Measurements from ENCODE around the gene NEURL1.
"Not testable (repeated sequence)": the region's sequence is repeated elsewhere in the genome, so short reads cannot be mapped to it uniquely, and the experiment has no call there.

Gene NEURL1

DNA sequence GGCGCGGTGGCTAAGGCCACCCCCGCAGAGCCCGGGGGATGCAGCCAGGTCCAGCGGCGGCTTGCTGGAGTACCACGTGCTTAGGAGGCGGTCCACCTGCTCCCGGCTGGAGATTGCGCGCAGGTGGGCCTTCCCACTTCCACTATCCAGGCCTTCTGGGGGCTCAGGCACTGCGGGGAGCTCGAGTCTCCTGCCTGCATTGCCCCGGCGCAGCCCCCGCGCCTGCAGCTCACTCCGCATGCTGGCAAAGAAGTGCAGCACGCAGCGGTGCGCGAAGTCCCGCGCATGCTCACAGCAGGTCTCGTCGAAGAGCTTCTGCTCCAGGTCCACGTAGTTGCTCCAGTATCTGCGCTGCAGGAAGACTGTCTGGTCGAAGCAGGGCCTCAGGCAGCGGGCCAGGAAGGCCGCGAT is 20.2 kb upstream of the NEURL1 start:
- Mint-ChIP-seq H3K27me3 (no peaks in the 10 kb centered on the region), H3K4me3 (no peak overlapping the region), H3K9me3 (no peaks in the 10 kb centered on the region), H3K4me1 (peaks cover 75% of the 10 kb centered on the region), H3K27ac (peak overlapping the region; percentile 75), H3K36me3 (peaks cover 16% of the 10 kb centered on the region)
- no peak for DNase-seq
- CTCF ChIA-PET: interaction anchor here (1.9 to 2.6 kb wide), 2 partner anchors 10 to 55 kb away, joined by 5 to 9 read pairs; no protein-coding TSS in a partner anchor

DNA sequence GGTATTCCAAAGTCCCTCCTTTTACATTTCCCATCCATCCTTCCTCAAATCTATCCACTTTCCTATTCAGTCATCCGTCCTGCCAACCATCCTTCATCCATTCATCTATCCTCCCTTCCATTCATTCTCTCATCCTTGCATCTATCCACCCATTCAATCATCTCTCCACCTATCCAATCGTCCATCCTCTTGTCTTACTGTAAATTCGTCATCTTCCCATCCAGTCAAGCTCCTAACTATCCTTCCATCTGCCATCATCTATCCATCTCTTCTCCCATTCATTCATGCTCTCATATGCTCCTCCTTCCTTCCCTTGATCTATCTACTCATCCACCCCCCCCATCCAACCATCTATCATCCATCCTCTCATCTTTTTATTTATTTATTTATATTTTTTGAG is 19.4 kb upstream of the NEURL1 start:
- Mint-ChIP-seq H3K27ac (peak overlapping the region; percentile 2), H3K36me3 (peaks cover 16% of the 10 kb centered on the region), H3K4me3 (no peak overlapping the region), H3K9me3 (no peaks in the 10 kb centered on the region), H3K27me3 (no peaks in the 10 kb centered on the region), H3K4me1 (peaks cover 72% of the 10 kb centered on the region)
- CTCF ChIA-PET: interaction anchor here (0.5 to 8.4 kb wide), 4 partner anchors 17 to 1653 kb away, joined by 3 to 120 read pairs (median 4); no protein-coding TSS in a partner anchor
- no peak for DNase-seq

DNA sequence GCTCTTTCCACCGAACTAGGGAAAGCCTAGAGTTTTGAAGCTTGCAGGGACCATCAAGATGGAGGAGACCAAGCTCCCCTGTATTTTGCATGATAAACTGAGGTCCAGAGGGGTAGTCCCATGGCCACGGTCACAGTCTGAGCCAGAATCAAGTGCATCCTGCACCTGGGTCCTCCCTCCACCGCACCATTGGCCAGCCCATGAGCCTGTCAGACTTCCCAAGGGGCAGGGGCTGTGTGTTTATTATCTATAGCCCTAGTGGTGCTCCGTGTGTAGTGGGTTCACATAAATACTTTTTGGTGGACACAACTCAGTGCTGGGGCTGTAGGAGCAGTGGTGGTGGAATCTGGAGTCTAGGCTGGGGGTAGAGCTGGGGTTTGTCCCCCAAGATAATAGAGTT is 18.1 kb upstream of the NEURL1 start:
- CTCF ChIA-PET: interaction anchor here (1.6 to 8.4 kb wide), 5 partner anchors 9 to 58 kb away, joined by 7 to 120 read pairs (median 16); partner anchors contain the start of gene CALHM2
- DNase-seq: no peak
- H3K36me3 Mint-ChIP-seq: peaks cover 5% of the 10 kb centered on the region
- no peak overlapping the region for H3K27ac Mint-ChIP-seq
- no peak overlapping the region for H3K4me3 Mint-ChIP-seq
- H3K9me3 Mint-ChIP-seq: no peaks in the 10 kb centered on the region
- peaks cover 68% of the 10 kb centered on the region for H3K4me1 Mint-ChIP-seq
- peaks cover 8% of the 10 kb centered on the region for H3K27me3 Mint-ChIP-seq

DNA sequence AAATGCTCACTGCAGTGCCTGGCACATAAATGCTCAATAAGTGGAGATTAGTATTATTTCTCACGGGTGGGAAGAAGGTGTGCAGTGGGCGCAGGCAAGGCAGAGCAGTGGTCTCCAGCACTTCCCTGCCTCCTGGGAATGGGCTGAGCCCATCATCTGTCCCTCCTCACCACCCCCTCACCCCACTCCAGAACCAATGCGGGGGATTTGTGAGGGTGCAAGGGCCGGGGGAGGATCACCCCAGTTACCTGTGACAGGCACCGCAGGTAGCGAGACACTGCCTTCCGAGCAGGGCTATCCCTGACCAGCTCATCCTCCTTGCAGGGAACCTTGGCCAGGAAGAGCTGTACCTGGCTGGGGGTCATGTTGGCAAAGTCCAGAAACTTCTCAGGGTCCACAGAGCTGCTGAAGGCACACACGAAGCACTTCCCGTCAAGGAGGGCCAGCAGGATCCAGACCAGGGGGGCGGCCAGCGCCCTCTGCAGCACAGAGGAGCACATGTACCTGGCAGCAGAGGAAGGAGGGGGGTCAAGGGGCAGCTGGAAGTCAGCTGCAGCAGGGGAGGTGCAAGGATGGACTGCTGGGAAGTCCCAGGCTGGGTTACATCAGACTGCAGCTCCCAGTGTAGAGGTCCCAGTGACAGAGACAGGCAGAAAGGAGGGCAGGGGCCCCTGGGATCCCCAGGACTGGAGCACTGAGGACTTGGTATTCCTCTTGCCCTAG is 17.3 kb upstream of the NEURL1 start:
- peak overlapping the region; percentile 7 for H3K27ac Mint-ChIP-seq
- peak; percentile 42 for DNase-seq
- CTCF ChIA-PET: interaction anchor here (0.8 to 8.4 kb wide), 12 partner anchors 9 to 84 kb away, joined by 3 to 120 read pairs (median 8); partner anchors contain the start of gene CALHM2
- H3K9me3 Mint-ChIP-seq: no peaks in the 10 kb centered on the region
- peaks cover 1% of the 10 kb centered on the region for H3K36me3 Mint-ChIP-seq
- H3K4me1 Mint-ChIP-seq: peaks cover 65% of the 10 kb centered on the region
- no peak overlapping the region for H3K4me3 Mint-ChIP-seq
- peaks cover 8% of the 10 kb centered on the region for H3K27me3 Mint-ChIP-seq

DNA sequence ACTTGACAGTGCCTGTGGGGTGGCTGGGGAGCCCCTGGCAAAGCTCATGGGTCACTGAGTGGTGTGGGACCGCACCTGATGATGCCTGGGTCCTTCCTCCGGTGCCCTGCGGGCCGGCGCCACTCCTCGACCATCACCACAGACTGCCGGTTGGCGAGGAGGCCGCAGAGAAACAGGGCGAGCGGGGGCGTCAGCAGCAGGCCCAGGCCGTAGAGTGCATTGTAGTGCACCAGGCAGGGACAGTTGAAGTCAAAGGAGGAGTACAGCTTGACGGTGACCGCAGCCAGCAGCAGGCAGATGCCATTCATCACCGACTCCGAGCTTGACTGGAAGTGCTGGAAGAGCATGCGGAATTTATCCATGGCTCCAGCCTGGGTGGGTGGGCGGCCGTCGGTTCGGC is 14.8 kb upstream of the NEURL1 start:
- H3K4me1 Mint-ChIP-seq: peaks cover 53% of the 10 kb centered on the region
- no peaks in the 10 kb centered on the region for H3K9me3 Mint-ChIP-seq
- DNase-seq: no peak
- CTCF ChIA-PET: interaction anchor here (8.4 kb wide), 1 partner anchor 61 kb away, joined by 120 read pairs; no protein-coding TSS in a partner anchor
- H3K4me3 Mint-ChIP-seq: no peak overlapping the region
- no peak overlapping the region for H3K27ac Mint-ChIP-seq
- no peaks in the 10 kb centered on the region for H3K36me3 Mint-ChIP-seq
- H3K27me3 Mint-ChIP-seq: peaks cover 8% of the 10 kb centered on the region

DNA sequence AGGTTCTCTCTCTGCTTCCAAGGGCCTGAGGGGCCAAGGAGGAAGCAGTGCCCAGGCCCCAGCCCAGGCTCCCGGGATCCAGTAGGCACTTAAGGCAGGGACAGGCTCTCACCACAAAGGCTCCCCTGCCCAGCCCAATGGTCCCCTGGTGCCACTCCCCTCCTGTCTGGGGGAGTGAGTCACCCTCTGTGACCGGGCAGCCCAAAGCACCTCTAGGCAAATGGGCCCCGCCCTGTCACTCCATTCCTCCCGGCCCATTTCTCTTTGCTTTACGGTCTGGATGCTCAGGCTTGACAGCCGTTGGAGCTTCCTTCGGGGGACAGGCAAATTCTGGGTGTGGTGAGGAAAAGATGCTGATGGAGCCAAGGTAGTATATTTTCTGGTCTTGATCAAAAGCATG is 14.4 kb upstream of the NEURL1 start, which contains the start of gene CALHM3:
CALHM3 (minus strand) TSS at position 106 of the 400 bp plus-strand sequence. CDS start 208 bp downstream, outside the sequence.
- no peaks in the 10 kb centered on the region for H3K36me3 Mint-ChIP-seq
- peaks cover 8% of the 10 kb centered on the region for H3K27me3 Mint-ChIP-seq
- peaks cover 50% of the 10 kb centered on the region for H3K4me1 Mint-ChIP-seq
- H3K27ac Mint-ChIP-seq: no peak within 1 kb of the TSS
- no peak within 1 kb of the TSS for H3K4me3 Mint-ChIP-seq
- no peaks in the 10 kb centered on the region for H3K9me3 Mint-ChIP-seq
- CTCF ChIA-PET: interaction anchor here (8.4 kb wide), 1 partner anchor 62 kb away, joined by 120 read pairs; no protein-coding TSS in a partner anchor
- no peak for DNase-seq

DNA sequence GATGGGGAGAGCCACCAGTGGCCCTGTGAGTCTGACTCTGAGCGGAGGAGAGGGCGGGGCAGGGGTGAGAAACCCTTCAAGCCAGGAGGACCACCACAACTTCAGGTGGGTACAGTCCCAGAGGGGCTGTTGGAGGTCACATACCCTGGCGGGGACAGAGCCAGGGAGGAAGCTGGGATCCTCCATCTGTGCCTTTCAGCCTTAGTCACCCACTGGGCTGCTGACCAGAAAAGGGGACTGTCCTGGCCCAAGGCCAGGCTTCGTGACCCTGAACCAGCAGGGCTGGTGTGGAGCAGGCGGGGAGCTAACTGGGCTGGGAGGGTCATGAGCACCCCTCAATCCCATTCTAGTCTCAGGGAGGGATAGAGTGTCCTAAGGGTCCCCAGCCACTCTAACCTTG is 13.0 kb upstream of the NEURL1 start:
- DNase-seq: no peak
- Mint-ChIP-seq H3K27ac (no peak overlapping the region), H3K9me3 (no peaks in the 10 kb centered on the region), H3K4me3 (no peak overlapping the region), H3K27me3 (peaks cover 9% of the 10 kb centered on the region), H3K36me3 (no peaks in the 10 kb centered on the region), H3K4me1 (peaks cover 42% of the 10 kb centered on the region)
- CTCF ChIA-PET: interaction anchor here (1.1 to 8.4 kb wide), 8 partner anchors 9 to 91 kb away, joined by 3 to 120 read pairs (median 4); partner anchors contain the start of gene CALHM2

DNA sequence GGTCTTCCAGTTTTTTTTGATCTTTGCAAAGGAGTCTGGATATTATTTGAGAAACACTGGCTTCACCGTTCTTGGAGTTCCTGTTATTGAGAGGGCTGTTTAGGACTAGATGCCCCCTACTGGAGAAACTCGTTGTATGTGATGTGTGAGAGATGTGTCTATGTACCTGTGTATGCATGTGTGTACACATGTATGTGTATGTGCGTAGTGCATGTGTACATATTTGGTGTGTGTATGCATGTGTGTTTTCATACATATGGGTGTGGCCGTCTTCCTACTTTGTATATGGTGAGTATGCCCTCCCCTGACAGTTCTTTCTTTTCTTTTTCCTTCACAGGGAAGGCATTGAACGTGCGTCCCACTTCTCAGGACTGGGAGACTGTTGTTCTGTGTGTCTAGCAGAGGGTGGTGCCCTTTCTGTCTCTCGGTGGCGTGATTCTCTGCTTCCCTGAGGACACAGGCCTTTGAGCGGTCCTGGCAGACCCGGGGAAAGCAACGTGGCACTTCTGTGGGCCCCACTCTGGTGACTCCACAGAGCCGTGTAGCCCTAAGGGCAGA is 11.5 kb upstream of the NEURL1 start:
- DNase-seq: peak; percentile 52
- no peaks in the 10 kb centered on the region for H3K36me3 Mint-ChIP-seq
- H3K4me3 Mint-ChIP-seq: no peak overlapping the region
- no peak overlapping the region for H3K27ac Mint-ChIP-seq
- CTCF ChIA-PET: interaction anchor here (0.7 to 8.4 kb wide), 6 partner anchors 11 to 66 kb away, joined by 3 to 176 read pairs (median 9); no protein-coding TSS in a partner anchor
- H3K27me3 Mint-ChIP-seq: peaks cover 22% of the 10 kb centered on the region
- peaks cover 34% of the 10 kb centered on the region for H3K4me1 Mint-ChIP-seq
- H3K9me3 Mint-ChIP-seq: no peaks in the 10 kb centered on the region

DNA sequence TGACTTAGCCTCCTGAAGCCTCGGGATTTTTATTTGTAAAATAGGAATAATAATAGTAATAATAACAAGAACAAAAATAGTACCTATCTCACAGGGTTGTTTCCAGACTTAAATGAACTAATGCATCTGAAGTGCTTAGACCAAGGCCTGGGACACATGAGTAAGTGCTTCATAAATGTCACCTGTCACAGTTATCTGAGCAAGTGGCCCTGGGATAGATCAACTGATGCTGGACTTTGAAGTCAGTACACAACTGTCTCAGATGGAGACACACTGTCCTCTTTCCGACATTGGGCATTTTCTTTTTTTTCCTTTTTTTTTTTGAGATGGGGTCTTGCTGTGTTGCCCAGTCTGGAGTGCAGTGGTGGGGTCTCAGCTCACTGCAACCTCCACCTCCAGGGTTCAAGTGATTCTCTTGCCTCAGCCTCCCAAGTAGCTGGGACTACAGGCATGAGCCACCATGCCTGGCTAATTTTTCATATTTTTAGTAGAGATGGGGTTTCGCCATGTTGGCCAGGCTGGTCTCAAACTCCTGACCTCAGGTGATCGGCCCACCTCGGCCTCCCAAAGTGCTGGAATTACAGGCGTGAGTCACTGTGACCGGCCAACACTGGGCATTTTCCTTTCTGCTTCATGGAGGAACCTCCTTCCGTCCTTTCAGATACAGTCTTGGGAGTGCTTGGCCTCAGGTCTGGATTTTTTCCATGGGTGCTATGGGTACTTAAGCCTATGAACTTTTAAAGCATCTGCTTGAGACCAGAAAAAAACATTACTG is 6.7 kb upstream of the NEURL1 start:
- Mint-ChIP-seq H3K4me1 (peaks cover 17% of the 10 kb centered on the region), H3K27me3 (peaks cover 38% of the 10 kb centered on the region)
- CTCF ChIA-PET: interaction anchor here (0.9 to 4.9 kb wide), 7 partner anchors 10 to 246 kb away, joined by 3 to 176 read pairs (median 10); partner anchors contain the start of genes CALHM2 and PCGF6
- not testable (repeated sequence) for H3K9me3 Mint-ChIP-seq, H3K27ac Mint-ChIP-seq, H3K36me3 Mint-ChIP-seq, H3K4me3 Mint-ChIP-seq, DNase-seq

DNA sequence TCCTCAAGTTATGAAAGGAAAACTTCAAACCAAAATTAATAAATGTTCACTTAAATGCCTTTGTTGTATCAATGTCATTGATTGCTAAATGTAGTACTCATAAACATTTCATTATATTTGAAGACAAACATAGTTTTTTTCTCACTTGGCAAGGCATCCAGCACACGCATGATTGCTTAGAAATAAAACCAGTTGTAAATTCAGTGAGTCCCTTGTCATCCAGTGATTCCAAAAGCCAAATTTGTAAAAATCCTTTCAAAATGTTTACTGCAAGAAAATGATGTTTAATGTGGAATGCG is 6.1 kb upstream of the NEURL1 start:
- no peaks in the 10 kb centered on the region for H3K36me3 Mint-ChIP-seq
- H3K4me1 Mint-ChIP-seq: peaks cover 11% of the 10 kb centered on the region
- no peaks in the 10 kb centered on the region for H3K9me3 Mint-ChIP-seq
- no peak overlapping the region for H3K4me3 Mint-ChIP-seq
- no peak overlapping the region for H3K27ac Mint-ChIP-seq
- H3K27me3 Mint-ChIP-seq: peaks cover 43% of the 10 kb centered on the region
- no peak for DNase-seq
- CTCF ChIA-PET: no interaction called here

DNA sequence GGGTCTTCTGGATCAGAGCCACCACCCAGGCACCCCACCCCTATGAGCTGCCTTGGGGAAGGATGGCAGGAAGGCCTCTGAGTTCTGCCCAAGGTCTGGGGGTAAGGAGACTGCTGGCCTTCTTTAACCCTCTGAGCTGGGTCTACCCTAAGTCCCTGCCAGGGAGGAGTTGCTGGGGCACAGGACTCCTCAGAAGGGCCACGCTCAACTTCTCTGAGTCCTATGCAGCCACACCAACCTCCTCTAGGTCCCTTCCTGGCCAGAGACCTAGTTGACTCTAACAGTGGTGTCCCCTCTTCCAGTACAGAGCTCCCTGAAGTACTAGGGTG is 2.6 kb upstream of the NEURL1 start:
- Mint-ChIP-seq H3K4me3 (no peak overlapping the region), H3K9me3 (no peaks in the 10 kb centered on the region), H3K27me3 (peaks cover 70% of the 10 kb centered on the region), H3K36me3 (no peaks in the 10 kb centered on the region), H3K27ac (no peak overlapping the region), H3K4me1 (peaks cover 19% of the 10 kb centered on the region)
- CTCF ChIA-PET: interaction anchor here (0.7 to 4.0 kb wide), 8 partner anchors 14 to 247 kb away, joined by 3 to 36 read pairs (median 4); no protein-coding TSS in a partner anchor
- DNase-seq: no peak

DNA sequence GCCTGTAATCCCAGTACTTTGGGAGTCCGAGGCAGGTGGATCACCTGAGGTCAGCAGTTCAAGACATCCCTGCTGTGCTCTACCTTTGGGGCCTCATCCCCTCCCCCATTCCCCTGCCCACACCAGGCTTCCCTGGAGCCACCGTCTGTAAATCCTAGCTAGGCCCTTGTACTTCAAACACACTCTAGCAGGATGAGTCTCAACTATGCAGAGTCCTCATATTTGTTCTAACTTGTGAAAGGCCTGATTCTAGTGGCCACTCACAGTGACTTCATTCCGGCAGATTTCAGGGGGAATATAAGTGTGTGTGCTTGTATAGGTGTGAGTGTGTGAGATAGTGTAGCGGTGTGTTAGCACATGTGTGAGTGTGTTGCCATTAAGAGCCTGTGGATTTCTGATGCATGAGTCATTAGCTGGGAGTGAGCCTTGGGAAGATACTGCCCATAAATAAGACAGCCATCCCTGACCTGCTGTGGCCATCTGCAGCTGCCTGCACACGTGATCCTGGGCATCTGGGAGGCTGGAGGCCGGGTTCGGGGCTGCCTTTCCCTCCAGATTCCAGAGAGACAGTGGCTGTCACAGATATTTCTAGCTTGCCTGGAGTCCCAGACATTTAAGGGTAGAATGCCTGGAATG is 1.7 kb upstream of the NEURL1 start:
- DNase-seq: no peak
- no peak overlapping the region for H3K4me3 Mint-ChIP-seq

DNA sequence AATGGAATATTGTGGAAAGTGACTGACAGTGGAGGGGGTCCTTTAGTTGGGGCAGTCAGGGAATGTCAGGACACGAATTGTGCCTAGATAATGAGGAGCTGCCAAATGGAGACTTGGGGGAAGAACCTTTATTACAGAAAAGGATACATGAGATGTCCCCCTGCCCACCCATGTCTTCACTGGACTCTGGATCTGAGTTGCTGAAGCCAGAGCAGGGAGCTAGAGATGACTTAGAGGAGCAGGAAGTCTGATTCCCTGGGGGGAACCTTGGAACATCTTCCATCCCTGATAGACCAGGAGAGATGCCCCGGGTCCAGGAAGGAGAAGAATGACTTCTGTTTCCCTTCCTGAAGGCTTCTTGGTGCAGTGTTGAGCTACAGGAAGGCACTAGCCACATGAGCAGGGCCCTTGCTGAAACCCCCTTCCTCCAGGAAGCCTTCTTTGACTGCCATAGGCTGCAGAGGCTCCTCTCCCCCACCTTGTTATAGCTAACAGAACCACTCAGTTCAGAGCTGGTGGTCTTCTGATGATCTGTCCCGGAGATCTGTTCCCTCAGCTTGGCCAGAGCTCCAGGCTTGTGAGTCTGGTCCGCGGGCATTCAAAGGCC is 747 bp upstream of the NEURL1 start:
- Mint-ChIP-seq H3K4me3 (peak overlapping the region; percentile 77), H3K9me3 (no peaks in the 10 kb centered on the region), H3K4me1 (peaks cover 19% of the 10 kb centered on the region), H3K27me3 (peaks cover 75% of the 10 kb centered on the region), H3K36me3 (no peaks in the 10 kb centered on the region), H3K27ac (no peak overlapping the region)
- DNase-seq: no peak
- CTCF ChIA-PET: interaction anchor here (0.7 to 1.9 kb wide), 8 partner anchors 10 to 77 kb away, joined by 3 to 5 read pairs (median 4); no protein-coding TSS in a partner anchor

More for the DNA sequence above, 1.7 kb upstream of the NEURL1 start:
- Mint-ChIP-seq H3K27ac (no peak overlapping the region), H3K27me3 (peaks cover 67% of the 10 kb centered on the region), H3K36me3 (no peaks in the 10 kb centered on the region), H3K4me1 (peaks cover 19% of the 10 kb centered on the region), H3K9me3 (no peaks in the 10 kb centered on the region)
- CTCF ChIA-PET: interaction anchor here (1.8 to 4.0 kb wide), 3 partner anchors 51 to 76 kb away, joined by 5 to 36 read pairs (median 6); no protein-coding TSS in a partner anchor

Data from activated naive CD4-positive, alpha-beta T cell treated with anti-CD3 and anti-CD28 coated beads, Interleukin-2, amount 10 ng/mL, durations not matched to agents 7 days and 5 days (primary cell).